RPMI8226 (cell line): ENCODE data around the gene CCNL1.

Experiments used
- DNase-seq: peaks from one replicate; pipeline ENCODE4 v3.0.0-alpha.2; 2015

Gene CCNL1

DNA sequence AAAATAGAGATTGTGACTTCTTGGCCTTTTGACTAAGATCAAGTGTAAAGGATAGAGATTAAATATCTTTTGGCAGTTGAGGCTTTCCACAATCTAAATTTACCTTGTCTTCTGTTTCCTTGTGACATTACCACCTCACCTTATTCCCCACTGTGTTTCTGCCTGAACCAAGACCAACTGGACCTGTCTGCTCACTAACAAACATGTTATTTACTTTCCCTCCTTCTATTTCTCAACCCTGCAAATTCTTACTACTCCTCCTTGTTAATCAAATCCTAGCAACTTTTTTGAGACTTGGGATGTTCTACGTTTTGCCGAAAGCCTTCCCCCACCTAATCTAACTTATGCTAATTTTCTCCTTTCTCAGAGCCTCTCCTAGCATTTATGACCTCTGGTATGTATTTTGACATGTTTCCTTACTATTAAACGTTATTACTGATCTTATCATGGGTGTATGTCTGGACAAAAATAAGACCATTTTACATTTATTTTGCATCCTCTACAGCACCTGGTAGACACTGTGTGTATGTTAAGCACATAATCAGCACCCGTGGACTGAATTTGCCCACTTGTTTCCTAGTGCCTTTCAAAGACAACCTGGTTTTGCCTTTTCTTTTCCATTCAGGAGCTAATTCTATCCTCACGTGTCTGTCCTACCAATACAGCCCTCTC lies 7.6 kb upstream of the CCNL1 start:
- no peak for DNase-seq

DNA sequence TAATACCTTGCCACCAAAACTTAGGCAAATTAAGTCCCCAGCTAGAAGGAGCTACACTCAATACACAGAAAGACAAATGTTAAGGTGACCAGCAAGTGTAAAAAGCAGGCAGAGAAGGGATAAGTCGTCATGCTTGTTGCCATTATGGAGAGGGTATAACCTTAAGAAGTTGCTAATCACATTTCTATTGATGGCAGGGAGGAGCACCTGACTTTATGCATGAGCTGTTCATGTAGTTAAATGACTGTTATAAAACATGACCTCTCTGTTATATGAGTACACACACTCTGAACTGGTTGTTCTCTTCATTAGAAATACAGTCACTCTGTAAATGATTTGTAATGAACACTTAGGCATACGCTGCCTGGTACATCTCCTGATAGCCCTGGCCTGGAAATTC lies 6.6 kb upstream of the CCNL1 start:
- no peak for DNase-seq

DNA sequence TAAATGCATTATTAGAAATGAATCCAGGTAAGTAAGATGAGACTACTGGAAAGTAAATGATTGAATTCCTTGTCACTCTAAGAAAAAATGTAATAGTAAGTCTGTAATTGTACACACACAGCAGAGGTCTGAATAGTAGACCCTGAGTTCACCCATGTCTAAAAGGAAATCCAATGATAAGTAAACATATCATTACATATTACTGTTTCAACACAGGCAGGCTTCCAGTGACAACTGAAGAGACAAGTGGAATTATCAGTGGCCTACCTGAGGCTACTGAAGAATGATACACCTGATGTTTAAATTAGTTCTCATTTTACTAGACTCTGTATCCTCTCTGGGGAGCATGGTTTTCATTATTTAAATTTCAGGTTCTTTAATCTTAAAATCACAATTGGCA lies 6.2 kb upstream of the CCNL1 start:
- no peak for DNase-seq

DNA sequence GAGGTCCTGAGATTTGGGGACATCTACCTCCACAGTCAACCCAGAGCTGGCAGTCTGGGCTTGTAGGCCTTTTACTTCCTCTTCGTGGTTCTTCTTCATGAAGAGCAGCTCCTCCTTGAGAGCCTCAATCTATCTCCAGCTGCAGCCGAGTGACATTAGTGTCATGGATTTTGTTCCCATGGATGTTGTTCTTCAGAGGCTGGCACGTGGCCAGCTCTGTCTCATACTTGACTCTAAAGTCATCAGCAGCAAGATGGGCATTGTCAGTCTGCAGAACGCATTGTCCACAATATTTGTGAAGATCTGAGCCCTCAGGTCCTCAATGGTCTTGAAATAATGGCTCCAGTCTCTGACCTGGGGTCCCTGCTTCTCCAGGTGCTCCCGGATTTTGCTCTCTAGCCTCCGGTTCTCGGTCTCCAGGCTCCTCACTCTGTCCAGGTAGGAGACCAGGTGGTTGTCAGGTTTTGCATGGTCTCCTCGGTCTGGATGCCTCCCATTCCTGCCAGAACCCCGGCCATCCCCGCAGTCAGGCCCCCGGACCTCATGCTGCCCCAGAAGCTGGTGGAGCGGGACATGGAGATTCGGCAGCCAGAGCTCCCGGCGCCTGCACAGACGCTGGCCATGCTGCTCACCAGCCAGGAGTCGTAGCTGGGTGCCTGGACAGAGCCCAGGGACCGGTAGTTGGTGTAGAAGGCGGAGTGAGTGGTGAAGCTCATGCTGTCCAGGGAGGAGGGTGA lies 3.4 kb upstream of the CCNL1 start:
- no peak for DNase-seq

DNA sequence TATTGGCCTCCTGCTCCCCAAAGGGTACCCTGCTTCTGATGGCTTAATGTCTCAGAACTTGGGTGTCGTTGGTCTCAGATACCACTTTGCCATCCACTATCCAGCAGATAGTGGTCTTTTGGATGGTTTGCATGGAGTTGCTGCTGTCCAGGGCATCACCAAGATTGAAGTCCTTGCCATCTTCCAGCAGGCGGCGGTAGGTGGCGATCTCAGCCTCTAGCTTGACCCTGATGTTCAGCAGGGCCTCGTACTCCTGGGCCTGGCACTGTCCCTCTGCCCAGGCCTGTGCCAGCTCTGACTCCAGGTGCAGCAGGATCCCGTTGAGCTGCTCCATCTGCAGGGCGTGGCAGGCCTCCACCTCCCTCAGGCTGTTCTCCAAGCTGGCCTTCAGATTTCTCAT lies 2.7 kb upstream of the CCNL1 start:
- DNase-seq = peak; percentile 49

DNA sequence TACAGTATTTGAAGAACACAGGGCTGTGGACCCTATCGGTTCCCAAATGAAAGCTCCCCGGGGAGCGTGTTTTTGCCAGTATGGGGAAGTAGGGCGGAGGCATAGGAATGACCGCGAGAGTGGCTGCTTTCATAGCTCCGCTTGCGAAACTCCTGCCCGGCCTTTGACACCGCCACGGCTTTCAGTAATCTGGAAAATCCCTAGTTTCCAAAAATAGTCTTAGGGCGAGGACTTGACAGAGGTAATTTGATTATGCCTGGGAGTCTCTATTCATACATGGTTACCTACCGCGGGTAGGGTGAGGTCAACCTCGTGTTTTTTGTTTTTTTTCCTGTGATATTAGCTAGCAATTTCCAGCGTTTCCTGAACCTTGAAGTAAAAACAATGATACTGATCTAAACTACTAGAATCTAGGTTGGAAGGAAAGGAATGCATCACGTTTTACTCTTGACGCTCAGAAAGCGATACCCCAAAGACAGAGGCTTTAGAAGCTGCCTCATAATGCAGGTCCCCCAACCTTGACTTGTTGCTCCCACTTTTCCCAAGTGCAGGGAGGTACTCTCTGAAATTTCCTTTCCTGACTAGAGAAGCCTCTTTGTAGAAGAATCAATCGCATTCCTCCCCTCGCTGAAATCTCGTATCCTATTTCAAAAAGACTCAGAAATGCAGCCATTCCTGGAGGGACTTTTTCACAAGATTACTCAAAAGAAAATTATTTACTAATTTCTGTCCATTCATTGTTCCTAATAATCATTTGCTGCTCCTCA lies 894 bp upstream of the CCNL1 start:
- peak; percentile 88 for DNase-seq

DNA sequence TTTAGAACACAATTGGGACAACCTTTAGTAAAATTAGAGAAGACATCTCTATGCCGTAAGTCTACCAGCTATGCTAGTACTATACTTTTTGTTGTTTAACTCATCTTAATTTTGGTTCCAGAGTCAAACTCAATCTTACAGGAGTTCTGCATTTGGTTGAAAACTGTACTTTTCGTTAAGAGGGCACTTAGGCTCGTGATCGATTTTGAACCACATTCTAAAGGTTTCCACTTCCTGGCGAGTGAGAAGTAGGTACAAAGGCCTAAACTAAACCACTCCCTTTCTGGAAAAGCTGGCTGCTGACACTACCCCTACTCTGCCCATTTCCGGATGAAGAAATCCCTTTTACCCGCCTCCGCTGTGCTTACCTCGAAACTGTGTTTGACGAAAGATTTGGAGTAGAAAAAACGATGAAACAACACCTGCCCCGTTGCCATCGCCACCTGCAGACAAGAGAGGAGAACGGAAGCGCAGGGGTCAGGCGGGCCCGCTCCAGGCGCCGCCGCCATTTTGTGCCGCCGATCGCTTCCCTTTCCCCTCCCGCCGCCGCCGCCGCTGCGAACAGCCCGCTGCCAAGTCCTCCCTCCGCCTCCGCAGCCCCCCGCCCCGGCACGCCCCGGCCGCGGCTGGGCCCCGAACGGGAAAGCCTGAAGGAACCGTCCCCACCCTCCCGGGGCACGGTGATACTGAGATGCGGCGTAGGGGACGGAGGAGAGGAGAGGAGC lies 748 bp downstream of the CCNL1 start:
- DNase-seq = peak; percentile 96

DNA sequence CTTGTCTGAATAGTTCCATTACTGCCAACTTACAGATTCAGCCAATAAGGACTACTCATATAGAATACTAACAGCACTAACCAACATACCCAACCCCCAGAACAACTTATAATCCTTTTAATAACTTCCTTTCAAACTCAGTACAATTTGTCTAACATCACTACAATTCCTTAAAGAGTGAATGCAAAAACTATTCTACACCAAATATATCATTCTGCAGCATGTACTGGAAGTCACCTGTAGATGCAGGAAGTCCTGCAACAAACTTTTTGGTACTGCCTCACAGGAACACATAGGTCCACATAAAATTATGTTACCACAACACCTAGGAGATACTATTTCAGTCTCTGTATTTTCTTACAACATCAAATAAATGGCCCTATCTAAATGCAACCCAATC lies 2.1 kb downstream of the CCNL1 start:
- DNase-seq = no peak

DNA sequence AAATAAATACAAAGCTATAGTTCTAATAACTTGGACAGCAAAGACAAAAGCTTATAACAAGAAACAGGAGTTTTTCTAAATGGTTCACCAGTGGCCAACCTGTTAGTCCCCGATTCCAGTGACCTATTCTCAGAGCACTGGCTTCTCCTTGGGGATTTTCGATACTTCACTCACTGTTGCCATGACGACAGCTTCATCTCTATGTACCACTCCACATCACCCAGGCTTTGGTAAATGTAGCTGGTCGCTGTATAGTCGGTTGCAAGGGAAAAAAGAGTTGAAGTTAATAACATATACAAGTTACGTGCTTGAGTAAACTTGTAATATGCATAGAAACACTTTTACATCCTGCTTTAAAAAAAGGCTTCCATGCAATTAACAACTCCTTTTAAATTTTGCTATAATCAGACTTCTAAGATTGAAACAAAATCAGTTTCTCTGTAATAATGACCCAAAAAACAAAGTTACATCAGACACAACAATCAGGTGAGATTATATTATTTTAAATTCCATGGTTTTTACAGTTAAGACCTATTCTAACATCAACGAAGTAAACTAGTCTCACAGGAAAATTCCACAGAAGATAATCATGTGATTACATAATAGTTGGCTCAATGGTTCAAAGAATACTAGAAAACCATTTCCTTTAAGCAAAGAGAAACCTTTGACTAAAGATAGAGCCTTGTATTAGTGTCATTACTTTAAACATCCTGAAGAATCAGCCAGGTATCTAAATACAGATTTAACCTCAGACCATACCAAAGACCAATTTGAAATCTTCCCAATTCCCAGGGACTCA lies 2.9 kb downstream of the CCNL1 start:
- peak; percentile 34 for DNase-seq

DNA sequence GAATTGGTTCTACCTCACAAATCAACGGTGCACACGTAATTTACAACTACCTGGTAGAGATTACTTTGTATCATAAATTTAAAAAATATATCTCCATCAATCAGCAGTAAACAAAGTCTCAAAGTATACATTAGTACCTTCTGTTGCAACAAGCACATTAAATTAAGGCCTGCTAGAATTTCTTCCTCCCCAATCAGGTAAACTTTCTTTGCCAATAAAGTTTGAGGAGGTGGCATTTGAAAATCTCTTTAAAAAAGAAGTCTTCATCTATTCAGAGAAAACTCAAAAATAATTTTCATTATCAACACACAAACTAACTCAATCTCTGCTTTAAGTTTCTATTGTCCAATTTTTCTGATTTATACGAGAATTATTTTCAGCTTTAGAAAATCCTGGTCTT lies 4.4 kb downstream of the CCNL1 start:
- DNase-seq = no peak

DNA sequence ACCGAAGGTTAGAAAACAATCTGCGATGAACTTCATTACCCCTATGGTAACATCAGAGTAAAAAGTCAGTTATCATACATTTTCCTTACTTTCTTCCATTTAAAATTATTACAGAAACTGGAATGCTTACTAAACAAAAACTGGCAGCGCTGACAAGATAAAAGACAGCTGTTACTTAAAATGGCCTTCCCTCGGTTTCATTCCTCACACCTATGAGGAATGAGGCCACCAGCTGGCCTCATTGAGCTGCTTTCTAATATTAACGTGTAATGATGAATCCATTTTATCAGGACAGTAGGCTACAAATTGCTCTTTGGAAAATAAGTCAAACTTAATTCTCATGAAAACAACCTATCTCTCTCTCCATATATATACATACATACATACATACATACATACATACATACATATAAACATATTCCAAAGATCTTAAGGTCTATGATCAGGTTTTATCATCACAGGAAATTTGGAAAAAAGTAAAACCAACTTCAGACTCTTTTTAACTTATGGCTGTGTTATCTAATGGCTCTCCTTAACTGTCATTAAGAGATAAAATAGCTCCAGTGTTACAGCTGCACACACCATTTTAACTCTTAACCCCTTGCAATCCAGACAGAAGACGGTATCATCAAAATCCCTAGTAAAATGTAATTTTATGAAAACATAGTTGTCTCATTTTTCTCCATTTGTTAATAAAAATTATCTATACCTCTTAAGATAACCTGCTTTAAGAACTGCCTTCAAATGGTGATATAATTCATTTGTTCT lies 5.2 kb downstream of the CCNL1 start:
- DNase-seq = peak; percentile 73

DNA sequence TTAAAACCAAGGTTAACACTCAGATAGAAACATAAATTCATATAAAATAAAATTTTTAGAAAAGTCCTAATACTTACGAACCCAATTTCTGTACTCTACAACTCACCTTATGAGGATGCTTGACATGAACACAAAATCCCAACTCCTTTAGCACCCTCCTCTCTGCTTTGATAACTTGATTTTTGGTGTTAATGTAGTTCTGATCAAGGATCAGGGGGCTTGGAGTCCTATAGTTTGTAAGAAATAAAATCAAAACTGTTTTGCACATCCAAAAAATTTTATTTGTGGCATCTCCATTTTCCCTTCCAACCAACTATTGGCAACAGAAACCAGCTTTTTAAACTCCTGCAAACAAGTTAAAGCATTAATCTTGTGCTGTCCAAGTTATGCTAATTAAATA lies 7.0 kb downstream of the CCNL1 start:
- DNase-seq = no peak

DNA sequence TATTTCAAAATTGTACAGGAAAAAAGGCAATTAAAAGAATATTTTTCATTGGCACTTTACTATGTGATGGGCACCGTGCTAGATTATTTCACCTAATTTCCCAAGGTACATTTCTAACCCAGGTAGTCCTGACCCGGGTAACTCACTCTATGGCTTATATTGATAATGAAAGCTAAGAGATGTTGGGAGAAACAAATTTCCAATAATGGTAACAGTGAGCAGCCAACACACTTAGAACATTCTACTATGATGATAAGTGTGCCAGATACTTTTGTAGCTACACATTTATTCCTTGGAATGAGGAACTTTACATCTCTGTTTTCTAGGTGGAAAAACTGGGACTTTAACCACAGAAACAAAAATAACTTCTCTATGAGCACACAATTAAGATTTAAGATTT lies 7.5 kb downstream of the CCNL1 start:
- DNase-seq = no peak

DNA sequence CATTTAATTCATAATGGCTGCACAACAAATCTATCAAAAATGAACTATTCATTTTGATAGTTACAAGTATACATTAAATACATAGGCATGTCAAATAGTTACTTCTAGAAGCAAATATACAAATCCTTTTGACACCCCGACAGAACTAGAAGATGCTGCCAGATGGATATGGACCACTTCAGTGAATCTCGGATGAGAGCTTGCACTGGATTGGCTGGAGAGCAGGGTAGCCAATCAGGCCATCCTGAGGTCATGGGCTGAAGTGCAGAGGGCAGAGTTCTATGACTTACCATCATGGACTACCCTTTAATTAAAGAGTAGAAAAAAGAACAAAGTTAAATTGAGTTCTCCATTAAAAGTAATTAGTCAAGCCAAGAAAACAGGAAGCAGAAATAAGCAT lies 8.3 kb downstream of the CCNL1 start:
- DNase-seq = no peak

DNA sequence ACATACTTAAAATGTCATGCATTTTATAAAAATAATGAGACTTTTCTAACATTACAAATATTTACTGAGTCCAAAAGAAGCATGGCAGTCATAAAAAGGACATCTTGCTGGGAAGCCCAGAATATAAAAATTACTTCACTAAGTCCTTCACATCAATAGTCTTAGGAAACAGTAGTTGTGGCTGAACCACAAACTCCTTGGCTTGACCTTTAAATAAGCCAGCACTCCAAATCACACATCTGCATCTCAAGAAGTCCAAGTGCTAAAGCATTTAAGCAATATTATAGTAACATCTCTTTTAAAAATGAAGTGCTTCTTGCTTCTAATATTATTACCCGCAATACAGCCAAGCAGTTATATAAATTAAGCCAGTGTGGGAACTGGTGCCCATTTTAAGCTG lies 8.8 kb downstream of the CCNL1 start:
- no peak for DNase-seq

DNA sequence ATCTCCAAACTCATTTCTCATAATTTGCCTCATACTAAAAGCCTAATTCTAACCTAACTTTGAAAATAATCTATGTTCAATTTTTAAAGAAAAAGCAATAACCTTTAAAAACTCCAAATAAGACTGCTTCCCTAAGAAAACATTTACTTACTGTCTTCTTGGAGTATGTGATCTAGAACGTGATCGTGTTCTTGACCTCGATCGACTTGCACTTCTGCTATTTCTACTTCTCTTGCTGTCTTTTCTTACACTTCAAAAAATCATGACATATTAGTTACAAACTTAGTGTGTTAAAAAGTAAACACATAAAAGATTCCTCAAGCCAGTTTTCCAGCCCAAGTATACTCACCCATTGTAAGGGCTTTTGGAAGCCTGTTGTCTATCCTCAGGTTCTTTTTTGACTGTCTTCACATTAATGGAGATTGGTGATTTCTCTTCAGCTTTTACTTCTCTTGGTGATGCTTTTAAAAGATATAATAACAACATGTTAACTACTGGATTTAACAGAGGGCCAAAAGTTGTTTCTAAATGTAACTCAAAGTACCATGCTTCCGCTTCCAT lies 10.7 kb downstream of the CCNL1 start:
- no peak for DNase-seq

DNA sequence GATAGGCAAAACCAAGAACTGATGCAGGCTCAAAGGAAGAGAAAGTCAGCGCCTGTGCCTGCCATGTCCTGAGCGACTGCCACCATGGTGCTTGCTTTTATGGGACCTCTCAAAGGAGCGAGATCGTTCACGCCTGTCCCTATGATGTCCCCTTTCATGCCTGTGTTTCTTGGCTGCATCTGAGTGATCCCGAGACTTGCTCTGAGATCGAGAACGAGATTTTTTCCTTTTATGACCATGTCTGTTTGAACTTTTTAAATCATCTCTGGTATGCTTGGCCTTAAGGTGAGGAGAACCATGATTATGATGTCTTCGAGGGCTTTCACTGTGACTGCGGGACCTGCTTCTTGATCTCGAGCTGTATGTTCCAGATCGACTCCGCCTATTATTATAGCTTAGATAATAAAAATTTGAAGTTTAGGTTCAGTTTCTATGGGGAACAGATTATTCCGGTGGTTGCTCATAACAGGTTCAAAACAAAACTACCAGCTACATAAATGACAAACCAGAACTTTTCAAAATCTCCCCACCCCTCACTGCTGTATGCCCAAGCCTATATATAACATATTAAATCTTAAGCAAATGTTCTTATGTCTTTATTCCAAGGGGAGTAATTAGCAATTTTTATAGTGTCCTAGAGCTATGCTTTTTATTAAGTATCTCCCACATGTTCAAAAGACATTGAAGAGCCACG lies 11.6 kb downstream of the CCNL1 start:
- DNase-seq = no peak

DNA sequence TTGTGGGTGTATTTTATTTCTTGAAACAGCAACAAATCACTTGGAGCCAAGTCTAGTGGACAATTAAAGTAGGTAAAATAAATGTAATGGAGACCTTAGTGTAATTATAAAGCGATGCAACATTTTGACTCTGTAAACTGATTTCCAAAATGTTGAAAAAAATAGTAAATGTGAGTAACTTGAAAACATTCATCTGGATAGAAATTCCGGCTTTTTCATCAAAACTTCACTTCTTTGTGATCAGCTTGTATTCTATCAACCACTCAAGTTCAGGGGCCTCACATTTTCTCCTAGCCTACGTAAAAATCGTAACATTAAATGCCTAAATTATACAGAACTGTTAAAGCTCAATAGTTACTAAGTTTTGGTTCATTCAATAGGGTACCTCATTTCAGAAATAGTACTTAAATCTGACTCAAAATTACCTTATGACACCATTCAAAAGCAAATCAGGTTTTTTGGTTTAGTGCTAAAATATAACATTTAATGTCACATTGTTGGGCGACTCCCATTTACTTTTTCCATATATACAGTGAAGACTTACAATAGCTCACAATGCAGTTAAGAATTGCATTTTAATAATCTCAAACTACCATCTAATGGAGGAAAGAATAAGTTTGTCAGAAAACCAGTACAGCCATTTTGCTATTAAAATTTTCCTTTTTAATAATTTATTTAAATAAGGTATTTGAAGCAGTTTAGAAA lies 12.7 kb downstream of the CCNL1 start:
- no peak for DNase-seq

DNA sequence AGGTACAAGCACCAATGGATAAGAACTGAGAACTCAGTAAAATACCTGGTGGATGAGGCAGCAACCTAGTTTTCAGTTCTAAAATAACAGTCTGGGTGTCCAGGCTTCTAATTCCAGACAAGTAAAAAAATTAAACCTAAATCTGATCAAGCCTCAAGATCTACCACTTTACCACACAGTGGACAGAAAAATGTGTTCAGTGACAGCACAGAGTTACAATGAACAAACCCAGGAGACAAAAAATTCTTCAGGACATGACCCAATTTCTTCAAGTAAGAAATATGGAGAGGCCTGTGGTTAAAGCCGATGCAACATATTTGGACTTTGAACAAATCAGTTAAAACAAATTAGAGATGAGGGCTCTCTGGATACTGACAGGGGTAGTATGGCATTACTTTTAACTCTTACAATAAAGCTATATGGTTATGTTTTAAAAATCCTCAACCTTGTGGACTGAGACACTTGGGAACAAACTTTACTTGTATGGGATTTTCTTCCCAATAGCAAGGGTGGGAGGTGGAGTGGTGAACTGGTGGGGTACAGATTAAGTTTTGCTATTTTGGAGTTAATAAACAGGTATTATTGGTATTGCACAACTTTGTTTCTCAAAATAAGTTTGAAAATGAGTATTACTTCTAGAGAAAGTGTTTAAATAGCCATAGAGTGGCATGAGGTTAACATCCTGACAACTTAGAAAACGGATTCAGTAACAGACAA lies 14.2 kb downstream of the CCNL1 start:
- DNase-seq = no peak
